Thyroid gland (tissue), 4 donors: ENCODE results near the gene RNF149.

Experiments used
- POLR2A ChIP-seq, 2 donors: fragments of 450-650 bp; IDR thresholded peaks; one replicate each; pipeline ENCODE4 v1.6.1; 2017; ENCODE audit warnings: antibody characterized with exemption in 2 of 2, mild to moderate bottlenecking in 2 of 2, moderate library complexity in 1 of 2
- TF ChIP-seq, protein P1 (sequence below), 6 experiments: fragments of 200-600 bp in 3 of 6; fragments of 450-650 bp in 3 of 6; sonication (generic) in 3 of 6; IDR thresholded peaks; one replicate each; pipeline ENCODE4 v1.5.1; 2016 to 2019; ENCODE audit warnings: antibody characterized with exemption in 6 of 6, mild to moderate bottlenecking in 2 of 6, inconsistent platforms in 1 of 6, moderate library complexity in 1 of 6

DNA sequence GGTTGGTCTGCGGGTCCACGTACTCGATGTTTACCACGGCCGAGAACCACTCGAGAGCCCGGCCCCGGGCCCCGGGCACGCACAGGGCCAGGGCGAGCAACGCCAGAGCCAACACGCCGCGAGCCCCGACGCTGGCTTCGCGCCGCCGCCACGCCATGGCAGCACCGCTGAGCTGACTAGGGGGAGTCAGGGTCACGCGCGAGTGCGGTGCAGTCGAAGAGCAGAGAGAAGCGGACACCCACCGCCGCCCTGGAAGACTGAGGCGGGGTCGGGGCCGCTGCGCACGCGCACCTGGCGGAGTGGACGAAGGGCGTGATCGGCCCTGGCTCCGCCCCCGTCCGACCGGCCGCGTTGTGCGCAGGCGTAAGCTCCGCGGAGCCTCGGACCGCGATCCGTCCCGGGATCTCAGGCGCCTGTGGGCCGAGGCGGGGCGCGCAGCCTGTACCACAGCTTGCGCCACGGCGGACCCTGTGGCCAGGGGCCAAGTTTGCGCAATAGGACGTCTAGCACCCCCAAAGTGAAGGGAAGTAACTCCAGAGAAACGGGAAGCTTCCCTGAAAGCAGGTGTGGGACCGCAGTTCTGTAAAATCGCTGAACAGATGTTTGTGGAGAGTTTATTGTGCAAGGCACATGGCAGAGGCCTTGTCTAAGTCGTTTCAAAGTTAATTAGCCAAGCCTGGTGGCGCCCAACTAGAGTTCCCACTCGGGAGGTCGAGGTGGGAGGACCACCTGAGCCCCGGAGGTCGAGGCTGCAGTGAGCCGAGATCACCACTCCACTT is at the start of gene RNF149:
- peak; percentile 69 to 95 for TF ChIP-seq POLR2A (IDR thresholded peaks at IDR 0.05)
- TF ChIP-seq, protein P1, sequence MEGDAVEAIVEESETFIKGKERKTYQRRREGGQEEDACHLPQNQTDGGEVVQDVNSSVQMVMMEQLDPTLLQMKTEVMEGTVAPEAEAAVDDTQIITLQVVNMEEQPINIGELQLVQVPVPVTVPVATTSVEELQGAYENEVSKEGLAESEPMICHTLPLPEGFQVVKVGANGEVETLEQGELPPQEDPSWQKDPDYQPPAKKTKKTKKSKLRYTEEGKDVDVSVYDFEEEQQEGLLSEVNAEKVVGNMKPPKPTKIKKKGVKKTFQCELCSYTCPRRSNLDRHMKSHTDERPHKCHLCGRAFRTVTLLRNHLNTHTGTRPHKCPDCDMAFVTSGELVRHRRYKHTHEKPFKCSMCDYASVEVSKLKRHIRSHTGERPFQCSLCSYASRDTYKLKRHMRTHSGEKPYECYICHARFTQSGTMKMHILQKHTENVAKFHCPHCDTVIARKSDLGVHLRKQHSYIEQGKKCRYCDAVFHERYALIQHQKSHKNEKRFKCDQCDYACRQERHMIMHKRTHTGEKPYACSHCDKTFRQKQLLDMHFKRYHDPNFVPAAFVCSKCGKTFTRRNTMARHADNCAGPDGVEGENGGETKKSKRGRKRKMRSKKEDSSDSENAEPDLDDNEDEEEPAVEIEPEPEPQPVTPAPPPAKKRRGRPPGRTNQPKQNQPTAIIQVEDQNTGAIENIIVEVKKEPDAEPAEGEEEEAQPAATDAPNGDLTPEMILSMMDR (IDR thresholded peaks at IDR 0.05), result peak in 2 of 6 experiments; percentile 29 to 32
